ENCODE measurements around the gene NFIX.

NFIX gene

GRCh38 chr19:13058951-13059660 lies 63.8 kb downstream of the NFIX start:
- H3K4me2 ChIP-seq = no peak overlapping the region
- no peak overlapping the region for H3K9ac ChIP-seq
- H3K36me3 ChIP-seq (ENCODE audit: insufficient read depth) = no peaks in the 10 kb centered on the region
- H3K4me3 ChIP-seq (IDR thresholded peaks at IDR 0.05; ENCODE audit: insufficient read depth, low read depth, low read length) = no peak overlapping the region
- H3K79me2 ChIP-seq (ENCODE audit: insufficient read depth, low read depth) = no peaks in the 10 kb centered on the region
- H4K20me1 ChIP-seq (ENCODE audit: insufficient read depth) = no peaks in the 10 kb centered on the region
- TF ChIP-seq, protein P1, sequence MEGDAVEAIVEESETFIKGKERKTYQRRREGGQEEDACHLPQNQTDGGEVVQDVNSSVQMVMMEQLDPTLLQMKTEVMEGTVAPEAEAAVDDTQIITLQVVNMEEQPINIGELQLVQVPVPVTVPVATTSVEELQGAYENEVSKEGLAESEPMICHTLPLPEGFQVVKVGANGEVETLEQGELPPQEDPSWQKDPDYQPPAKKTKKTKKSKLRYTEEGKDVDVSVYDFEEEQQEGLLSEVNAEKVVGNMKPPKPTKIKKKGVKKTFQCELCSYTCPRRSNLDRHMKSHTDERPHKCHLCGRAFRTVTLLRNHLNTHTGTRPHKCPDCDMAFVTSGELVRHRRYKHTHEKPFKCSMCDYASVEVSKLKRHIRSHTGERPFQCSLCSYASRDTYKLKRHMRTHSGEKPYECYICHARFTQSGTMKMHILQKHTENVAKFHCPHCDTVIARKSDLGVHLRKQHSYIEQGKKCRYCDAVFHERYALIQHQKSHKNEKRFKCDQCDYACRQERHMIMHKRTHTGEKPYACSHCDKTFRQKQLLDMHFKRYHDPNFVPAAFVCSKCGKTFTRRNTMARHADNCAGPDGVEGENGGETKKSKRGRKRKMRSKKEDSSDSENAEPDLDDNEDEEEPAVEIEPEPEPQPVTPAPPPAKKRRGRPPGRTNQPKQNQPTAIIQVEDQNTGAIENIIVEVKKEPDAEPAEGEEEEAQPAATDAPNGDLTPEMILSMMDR (conservative IDR thresholded peaks at IDR 0.05; ENCODE audit: low read depth, low read length) = no peak
- peaks cover 60% of the 10 kb centered on the region for H3K27me3 ChIP-seq (ENCODE audit: insufficient read depth, low read depth)
- H2AFZ ChIP-seq (ENCODE audit: low read depth) = no peak overlapping the region
- H3K4me1 ChIP-seq (ENCODE audit: low read depth, poor library complexity, severe bottlenecking) = peaks cover 13% of the 10 kb centered on the region
- H3K27ac ChIP-seq = no peak overlapping the region

- no peak overlapping the region for H3K4me3 ChIP-seq (IDR thresholded peaks at IDR 0.05; ENCODE audit: insufficient read depth, low read depth, low read length)
- H4K20me1 ChIP-seq (ENCODE audit: insufficient read depth) = no peaks in the 10 kb centered on the region
- no peak overlapping the region for H3K27ac ChIP-seq
- H3K4me1 ChIP-seq (ENCODE audit: low read depth, poor library complexity, severe bottlenecking) = peaks cover 13% of the 10 kb centered on the region
- H3K4me2 ChIP-seq = peak overlapping the region; percentile 91
- no peaks in the 10 kb centered on the region for H3K79me2 ChIP-seq (ENCODE audit: insufficient read depth, low read depth)
- H3K9ac ChIP-seq = no peak overlapping the region
- TF ChIP-seq, protein P1 (conservative IDR thresholded peaks at IDR 0.05; ENCODE audit: low read depth, low read length) = no peak
- no peak overlapping the region for H2AFZ ChIP-seq (ENCODE audit: low read depth)
- H3K27me3 ChIP-seq (ENCODE audit: insufficient read depth, low read depth) = peaks cover 56% of the 10 kb centered on the region
- H3K36me3 ChIP-seq (ENCODE audit: insufficient read depth) = no peaks in the 10 kb centered on the region
Measured at GRCh38 chr19:13060233-13060963, 65.1 kb downstream of the NFIX start.

DNA sequence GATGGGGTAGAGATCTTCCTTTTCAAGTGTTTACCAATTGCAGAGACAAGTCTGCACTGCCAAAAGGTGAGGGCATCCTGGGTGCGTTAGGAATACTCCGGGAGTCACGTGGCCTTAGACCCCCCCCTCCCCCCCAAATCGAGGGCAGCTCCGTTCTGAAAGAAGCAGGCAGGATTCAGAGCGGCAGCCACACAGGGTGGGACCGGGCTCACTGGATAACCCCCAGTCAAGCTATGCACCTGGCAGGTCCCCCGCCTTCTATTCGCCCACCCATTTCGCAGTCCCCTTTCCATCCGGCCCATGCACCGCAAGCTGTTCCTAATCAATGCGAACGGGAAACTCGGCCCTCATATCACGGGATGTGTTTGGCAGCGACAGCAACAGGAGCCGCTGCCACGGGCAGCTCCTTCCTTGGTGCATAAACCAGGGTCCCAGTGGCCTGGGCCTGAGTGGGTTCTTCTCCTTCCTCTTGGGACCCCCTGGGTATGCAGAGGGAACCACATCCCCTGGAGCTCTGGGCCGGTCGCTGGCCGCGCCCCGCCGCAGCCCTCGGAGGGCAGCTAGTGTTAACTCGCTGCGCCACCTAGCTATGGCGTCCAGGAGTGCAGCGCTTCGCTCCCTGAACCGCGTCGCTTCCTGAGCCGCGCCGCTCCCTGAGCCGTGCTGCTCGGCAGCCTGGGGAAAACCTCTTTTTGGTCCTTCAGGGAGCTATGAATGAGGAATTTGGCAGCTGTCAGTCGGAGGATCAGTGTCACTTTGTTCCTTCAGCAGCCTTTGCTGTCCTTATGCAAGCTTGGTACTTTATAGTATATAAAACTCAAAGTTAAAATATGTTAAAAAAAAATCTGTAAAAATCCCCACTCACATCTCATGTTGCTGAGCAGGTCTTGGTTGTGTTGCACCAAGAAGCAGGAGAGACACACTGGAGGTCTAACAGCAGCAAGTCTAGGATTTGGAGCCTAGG lies 66.0 kb downstream of the NFIX start:
- Histone ChIP-seq H2AFZ (ENCODE audit: low read depth) (peak overlapping the region; percentile 85), H3K4me2 (peak overlapping the region; percentile 91), H3K27me3 (ENCODE audit: insufficient read depth, low read depth) (peaks cover 47% of the 10 kb centered on the region), H3K9ac (no peak overlapping the region), H3K4me1 (ENCODE audit: low read depth, poor library complexity, severe bottlenecking) (peaks cover 13% of the 10 kb centered on the region), H3K27ac (no peak overlapping the region), H3K36me3 (ENCODE audit: insufficient read depth) (no peaks in the 10 kb centered on the region), H3K79me2 (ENCODE audit: insufficient read depth, low read depth) (no peaks in the 10 kb centered on the region), H4K20me1 (ENCODE audit: insufficient read depth) (no peaks in the 10 kb centered on the region), H3K4me3 (IDR thresholded peaks at IDR 0.05; ENCODE audit: insufficient read depth, low read depth, low read length) (no peak overlapping the region)
- TF ChIP-seq, protein P1 (conservative IDR thresholded peaks at IDR 0.05; ENCODE audit: low read depth, low read length) = peak; percentile 93

- Histone ChIP-seq H3K4me2 (no peak overlapping the region), H3K79me2 (ENCODE audit: insufficient read depth, low read depth) (no peaks in the 10 kb centered on the region), H3K36me3 (ENCODE audit: insufficient read depth) (no peaks in the 10 kb centered on the region), H2AFZ (ENCODE audit: low read depth) (no peak overlapping the region), H4K20me1 (ENCODE audit: insufficient read depth) (no peaks in the 10 kb centered on the region), H3K27ac (no peak overlapping the region), H3K27me3 (ENCODE audit: insufficient read depth, low read depth) (peaks cover 37% of the 10 kb centered on the region), H3K4me1 (ENCODE audit: low read depth, poor library complexity, severe bottlenecking) (peaks cover 13% of the 10 kb centered on the region), H3K9ac (no peak overlapping the region), H3K4me3 (IDR thresholded peaks at IDR 0.05; ENCODE audit: insufficient read depth, low read depth, low read length) (no peak overlapping the region)
- TF ChIP-seq, protein P1 (conservative IDR thresholded peaks at IDR 0.05; ENCODE audit: low read depth, low read length) = no peak
Measured at GRCh38 chr19:13062317-13062716, 67.0 kb downstream of the NFIX start.
